ENCODE measurements around the gene FBXO28. TPM values are rescaled to one million over a fixed set of nuclear protein-coding genes. Genes with fewer than 3 reads are reported as not detected.

The FBXO28 gene
- total RNA-seq, 2 experiments from 2014 or later: 28.6 to 29.1 TPM

DNA sequence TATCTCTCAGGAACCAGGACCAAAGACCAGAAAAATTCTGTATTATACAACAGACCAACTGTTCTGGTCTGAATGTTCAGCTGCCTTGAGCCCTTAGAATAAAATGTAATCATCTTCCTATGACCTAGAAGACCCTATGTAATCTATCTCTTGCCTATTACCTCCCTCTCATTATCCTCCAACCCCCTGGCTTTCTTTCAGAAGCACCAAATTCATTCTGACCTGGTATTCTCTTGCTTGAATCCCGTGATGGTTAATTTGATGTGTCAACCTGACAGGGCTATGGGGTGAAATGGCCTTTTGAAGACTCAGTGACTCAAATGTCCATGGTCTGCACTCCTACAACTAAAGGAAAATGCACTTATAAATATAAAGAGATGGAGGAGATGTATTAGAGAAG, 21.8 kb upstream of the FBXO28 start:
- CTCF ChIA-PET: no interaction called here
- POLR2A ChIA-PET: no interaction called here

DNA sequence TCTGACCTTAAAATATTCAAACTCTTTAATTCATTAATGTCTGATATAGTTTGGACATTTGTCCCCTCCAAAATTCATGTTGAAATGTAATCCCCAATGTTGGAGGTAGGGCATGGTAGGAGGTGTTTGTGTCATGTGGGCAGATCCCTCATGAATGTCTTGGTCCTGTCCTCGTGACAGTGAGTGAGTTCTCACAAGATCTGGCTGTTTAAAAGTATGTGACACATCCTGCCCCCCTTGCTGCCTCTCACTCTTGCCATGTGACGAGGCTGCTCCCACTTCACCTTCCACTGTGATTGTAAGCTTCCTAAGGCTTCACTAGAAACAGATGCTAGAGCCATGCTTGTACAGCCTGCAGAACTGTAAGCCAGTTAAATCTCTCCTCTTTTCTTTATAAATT, 21.3 kb upstream of the FBXO28 start:
- CTCF ChIA-PET: no interaction called here
- POLR2A ChIA-PET: no interaction called here

DNA sequence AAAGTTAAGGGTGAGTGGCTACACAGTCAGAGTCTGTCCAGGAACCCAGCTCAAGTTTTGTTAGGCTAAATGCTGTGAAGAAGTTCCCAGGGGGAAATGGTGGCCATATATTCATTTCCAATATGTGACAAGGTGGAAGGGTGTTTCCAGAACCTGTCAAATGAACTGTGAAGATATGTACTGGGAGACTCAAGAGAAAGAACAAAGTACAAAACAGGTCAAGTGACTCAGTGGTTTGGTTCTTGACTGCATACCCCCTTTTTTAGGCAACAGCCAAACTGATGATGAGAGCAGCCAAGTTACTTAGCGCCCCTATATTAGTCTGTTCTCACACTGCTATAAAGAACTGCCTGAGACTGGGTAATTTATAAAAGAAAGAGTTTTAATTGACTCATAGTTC, 18.6 kb upstream of the FBXO28 start:
- CTCF ChIA-PET: no interaction called here

DNA sequence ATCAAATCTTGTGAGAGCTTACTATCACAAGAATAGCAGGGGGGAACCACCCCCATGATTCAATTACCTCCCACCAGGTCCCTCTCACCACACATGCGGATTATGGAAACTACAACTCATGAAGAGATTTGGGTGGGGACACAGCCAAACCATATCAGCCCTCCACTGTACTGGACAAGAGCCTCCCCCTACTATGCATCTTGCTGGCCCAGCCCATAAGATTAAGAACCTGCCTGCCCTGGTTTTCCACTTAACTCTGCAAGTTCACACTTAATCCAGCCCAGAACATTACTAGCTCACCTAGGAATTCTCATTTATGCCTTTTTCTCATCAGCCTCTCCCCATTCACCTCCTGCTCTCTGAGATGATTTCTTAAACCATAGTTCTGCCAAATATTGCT, 18.0 kb upstream of the FBXO28 start:
- POLR2A ChIA-PET: no interaction called here
- CTCF ChIA-PET: no interaction called here

More for the DNA sequence above, 18.6 kb upstream of the FBXO28 start:
- POLR2A ChIA-PET: no interaction called here

DNA sequence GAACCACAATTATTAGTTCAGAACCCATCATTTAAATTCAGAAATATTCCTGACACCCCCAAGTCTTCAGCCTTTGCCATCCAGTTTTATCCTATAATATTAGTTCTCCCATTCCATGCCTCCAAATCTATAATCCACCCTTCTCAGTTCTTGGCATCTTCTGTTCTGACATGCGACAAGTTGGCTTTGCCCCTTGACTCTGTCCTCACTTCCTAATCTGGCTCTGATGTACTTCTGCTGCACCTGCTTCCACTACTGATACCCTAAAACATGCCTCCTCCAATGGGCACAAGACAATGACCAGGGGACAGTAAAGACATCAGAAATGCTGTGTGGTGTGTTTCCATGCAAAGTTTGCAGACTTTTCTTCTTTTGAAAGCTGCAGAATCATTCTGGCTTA, 17.1 kb upstream of the FBXO28 start:
- ChIA-PET POLR2A (no interaction called here), CTCF (no interaction called here)

DNA sequence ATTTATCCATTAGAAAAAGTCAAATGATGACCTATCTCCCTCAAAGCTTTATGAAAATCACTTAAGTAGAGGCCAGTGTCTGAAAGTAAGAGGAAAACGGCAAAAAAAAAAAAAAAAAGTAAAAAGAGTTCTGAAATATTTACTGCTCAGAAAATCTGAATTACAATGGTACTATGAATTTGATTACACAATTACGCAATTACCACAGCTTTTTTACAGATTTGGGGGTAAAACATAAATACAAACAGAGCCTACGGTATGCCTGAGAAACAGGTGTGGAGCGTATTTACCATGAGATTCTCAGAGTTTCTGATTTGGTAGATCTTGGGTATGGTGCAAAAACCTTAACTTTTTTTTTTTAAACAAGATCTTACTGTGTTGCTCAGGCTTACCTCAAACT, 15.9 kb upstream of the FBXO28 start:
- POLR2A ChIA-PET: interaction anchor here (0.7 kb wide), 1 partner anchor 386 kb away, joined by 3 read pairs; no protein-coding TSS in a partner anchor
- CTCF ChIA-PET: interaction anchor here (0.6 kb wide), 1 partner anchor 1512 kb away, joined by 3 read pairs; no protein-coding TSS in a partner anchor

DNA sequence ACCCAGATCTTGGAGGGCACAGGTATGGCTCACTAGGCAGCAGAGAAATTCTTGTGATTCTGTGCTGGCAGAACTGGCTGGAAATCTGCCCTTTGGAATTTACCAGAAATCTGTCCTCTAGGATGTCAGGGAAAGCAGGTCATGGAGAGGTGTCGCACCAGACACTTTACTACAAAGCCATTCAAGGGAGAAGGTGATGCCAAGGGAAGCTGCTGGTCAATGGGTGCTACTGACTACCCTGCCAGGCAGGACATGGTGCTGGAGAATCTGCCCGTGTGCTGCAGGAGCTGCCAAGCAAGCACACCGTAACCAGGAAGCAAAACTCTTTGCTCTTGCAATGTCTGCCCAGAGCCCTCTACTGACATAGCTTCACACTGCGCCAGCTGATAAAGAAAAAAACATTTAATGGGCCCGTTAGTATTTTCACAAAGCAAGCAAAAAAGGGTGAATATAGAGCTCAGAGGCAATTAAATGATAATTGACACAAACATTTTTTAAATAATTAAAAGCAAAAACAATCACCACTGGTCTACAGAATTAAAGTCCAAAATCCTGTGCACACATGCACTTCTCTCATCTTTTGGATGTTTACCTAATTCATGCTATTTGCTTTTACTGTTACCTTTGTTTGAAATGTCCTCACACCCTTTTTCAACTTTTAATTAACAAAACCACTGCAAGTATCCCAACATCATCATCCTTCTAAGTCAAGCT, 7.2 kb upstream of the FBXO28 start:
- ChIA-PET POLR2A (no interaction called here), CTCF (interaction anchor here (1.2 kb wide), 1 partner anchor 294 kb away, joined by 3 read pairs; no protein-coding TSS in a partner anchor)

DNA sequence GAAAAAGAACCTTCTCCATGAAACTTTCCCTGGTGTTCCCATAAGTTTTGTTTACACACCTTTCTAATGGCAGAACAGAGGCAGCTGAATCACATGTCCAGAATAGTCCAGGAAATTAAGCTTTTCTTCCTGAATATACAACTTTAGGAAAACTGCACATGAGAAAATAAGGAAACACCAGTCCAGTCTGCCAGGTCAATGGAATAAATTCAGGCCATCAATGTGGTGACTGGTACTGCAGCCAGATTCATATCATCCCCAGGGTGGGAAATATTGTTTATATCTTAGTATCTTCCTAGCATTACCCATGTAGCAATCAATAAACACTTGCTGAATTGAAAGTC, 6.7 kb upstream of the FBXO28 start:
- CTCF ChIA-PET: interaction anchor here (1.2 kb wide), 1 partner anchor 295 kb away, joined by 3 read pairs; no protein-coding TSS in a partner anchor
- POLR2A ChIA-PET: no interaction called here

DNA sequence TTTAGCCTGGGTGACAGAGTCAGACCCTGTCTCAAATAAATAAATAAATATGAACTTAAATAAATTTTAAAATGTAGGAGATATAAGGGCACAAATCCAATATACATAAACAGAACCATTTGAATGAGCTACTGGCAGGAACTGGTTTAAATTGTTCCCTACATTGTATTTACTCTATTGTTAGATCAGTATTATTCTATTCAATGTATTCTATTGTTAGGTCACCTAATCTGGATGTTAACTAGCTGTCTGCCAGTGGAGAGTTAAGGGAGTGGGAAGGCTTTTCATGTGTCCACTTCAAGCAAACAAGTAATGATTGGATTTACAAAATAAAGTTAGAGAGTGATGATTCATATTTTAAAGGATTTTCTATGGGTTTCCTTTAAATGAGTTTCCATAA, 4.9 kb upstream of the FBXO28 start:
- CTCF ChIA-PET: no interaction called here

DNA sequence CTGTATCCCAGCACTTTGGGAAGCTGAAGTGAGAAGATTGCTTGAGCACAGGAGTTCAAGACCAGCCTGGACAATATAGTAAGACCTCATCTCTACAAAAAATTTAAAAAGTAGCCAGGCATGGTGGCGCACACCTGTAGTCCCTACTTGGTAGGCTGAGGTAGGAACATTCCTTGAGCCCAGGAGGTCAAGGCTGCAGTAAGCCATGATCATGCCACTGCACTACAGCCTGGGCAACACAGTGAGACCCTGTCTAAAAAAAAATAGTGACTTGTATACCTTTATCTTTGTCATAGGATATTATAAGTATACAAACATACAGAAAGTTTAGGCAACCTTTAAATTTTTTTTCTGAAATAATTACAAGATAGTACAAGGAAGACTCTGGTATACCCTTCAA, 3.9 kb upstream of the FBXO28 start:
- POLR2A ChIA-PET: no interaction called here
- CTCF ChIA-PET: no interaction called here

More for the DNA sequence above, 4.9 kb upstream of the FBXO28 start:
- POLR2A ChIA-PET: no interaction called here

DNA sequence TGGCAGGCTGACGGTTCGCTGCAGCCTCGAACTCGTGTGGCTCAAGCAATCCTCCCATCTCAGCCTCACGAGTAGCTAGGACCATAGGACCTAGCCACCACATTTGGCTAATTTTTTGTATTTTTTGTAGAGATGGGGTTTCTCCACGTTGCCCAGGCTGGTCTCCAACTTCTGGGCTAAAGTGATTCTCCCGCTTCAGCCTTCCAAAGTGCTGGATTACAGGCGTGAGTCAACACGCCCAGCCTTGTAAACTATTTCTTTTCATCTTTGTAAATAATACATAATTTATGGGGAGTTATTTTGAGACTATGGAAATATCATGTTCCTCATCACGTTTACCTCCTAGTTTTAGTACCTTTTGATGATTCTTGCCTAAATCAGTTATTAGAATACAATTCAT, 906 bp upstream of the FBXO28 start:
- POLR2A ChIA-PET: no interaction called here
- CTCF ChIA-PET: no interaction called here

DNA sequence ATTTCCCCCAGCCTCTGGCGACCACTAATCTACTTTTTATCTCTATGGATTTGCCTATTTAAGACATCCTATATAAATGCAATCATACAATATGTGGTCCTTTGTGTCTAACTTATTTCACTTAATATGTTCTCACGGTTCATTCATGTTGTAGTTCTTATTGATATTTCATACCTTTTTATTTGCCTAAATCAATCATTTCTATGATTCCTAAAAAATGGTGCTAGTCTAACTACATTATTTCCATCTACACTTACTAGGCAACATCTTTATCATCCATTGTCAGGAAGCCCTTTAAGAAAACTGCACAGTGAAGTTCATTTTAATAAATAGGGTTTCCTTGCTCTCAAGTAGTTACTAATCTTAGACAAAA, 380 bp upstream of the FBXO28 start:
- ChIA-PET CTCF (no interaction called here), POLR2A (no interaction called here)

DNA sequence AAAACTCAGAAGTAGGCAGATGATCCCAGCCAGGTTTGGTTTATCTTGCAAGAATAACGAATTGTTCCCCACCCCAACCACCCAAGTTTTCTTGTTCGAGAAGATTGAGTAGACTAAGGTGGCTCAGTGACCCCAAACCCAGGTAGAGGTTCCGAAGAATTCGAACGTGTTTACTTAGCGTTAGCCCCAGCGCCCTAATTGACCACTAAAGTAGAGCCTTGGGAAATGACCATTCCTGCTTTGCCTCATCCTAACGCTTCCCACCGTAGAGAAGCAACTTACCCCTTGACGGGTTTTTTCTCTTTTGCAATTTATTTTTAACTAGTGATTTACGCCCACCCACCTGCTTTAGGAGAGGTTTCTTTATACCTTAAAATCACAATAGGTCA, 870 bp downstream of the FBXO28 start:
- ChIA-PET POLR2A (interaction anchor here (0.7 kb wide), 1 partner anchor 219 kb away, joined by 4 read pairs; no protein-coding TSS in a partner anchor), CTCF (no interaction called here)

DNA sequence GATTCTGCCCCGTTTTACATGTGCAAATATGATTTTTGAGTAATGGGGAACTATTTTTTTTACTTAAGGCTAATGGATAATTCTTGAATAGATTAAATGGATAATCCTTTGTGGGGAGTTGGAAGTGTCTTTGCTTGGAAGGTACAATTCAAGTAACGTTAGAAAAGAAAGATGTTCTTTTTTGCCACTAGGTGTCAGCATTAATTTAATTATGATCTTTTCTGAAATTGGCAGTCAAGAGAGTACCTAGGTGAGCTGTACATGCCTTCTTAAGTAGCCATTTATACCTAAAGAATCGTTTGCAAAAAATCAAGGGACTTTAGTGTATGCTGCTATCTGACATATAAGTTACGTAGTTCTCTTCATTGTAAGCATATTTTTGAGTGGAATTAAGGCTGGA, 2.2 kb downstream of the FBXO28 start:
- ChIA-PET CTCF (interaction anchor here (0.7 to 1.0 kb wide), 4 partner anchors 9 to 190 kb away, joined by 3 to 4 read pairs (median 4); partner anchors contain the start of gene DEGS1), POLR2A (no interaction called here)

DNA sequence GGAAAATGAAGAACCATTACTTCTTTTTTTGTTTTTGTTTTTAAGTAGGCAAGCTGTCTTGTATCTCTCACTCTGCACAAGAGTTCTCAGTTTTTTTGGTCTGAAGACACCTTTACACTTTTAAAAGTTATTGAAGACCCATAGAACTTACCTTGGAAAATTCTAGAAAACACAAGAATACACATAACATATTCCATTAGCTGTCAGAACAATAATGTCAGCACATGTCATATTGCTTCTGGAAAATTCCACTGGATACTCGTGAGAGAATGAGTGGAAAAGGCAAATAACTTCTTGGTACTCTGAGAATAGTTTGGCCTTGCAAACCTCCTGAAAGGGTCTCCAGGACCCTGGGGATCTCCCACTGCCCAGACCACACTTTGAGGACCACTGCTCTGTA, 4.8 kb downstream of the FBXO28 start:
- ChIA-PET POLR2A (interaction anchor here (0.6 kb wide), 1 partner anchor 250 kb away, joined by 3 read pairs; no protein-coding TSS in a partner anchor), CTCF (interaction anchor here (0.6 kb wide), 1 partner anchor 57 kb away, joined by 3 read pairs; no protein-coding TSS in a partner anchor)

DNA sequence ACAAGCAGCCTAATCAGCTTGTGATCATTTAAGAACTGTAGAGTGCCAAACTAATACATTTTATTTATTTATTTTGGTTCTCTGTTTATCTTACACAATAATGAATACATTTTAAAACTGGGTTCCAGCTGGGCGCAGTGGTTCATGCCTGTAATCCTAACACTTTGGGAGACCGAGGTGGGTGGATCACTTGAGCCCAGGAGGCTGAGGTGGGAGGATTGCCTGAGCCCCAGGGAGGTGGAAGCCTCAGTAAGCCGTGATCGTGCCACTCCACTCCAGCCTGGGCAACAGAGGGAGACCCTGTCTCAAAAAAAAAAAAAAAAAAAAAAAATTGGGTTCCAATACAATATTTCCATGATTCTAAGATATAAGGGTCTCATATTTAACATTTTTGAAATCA, 9.2 kb downstream of the FBXO28 start:
- ChIA-PET POLR2A (no interaction called here), CTCF (interaction anchor here (0.7 kb wide), 1 partner anchor 52 kb away, joined by 3 read pairs; no protein-coding TSS in a partner anchor)

DNA sequence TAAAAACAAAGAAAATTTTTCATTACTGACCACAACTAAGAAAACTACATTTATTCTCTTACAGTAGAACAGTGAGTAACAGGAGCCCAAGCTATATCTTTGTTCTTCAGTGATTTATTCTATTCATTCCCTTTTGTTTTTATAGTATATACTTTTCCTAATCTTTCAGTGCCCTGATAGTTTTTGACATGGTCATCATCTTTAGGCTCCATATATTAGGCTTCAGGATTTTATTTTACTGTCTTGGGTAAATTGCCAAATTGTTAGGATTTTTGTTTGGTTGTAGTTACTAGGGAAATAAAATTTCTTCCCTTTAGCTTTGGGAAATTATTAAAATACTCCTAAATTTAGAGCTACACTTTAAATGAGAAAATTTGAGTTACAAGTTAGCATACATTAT, 10.3 kb downstream of the FBXO28 start:
- ChIA-PET POLR2A (no interaction called here), CTCF (no interaction called here)

DNA sequence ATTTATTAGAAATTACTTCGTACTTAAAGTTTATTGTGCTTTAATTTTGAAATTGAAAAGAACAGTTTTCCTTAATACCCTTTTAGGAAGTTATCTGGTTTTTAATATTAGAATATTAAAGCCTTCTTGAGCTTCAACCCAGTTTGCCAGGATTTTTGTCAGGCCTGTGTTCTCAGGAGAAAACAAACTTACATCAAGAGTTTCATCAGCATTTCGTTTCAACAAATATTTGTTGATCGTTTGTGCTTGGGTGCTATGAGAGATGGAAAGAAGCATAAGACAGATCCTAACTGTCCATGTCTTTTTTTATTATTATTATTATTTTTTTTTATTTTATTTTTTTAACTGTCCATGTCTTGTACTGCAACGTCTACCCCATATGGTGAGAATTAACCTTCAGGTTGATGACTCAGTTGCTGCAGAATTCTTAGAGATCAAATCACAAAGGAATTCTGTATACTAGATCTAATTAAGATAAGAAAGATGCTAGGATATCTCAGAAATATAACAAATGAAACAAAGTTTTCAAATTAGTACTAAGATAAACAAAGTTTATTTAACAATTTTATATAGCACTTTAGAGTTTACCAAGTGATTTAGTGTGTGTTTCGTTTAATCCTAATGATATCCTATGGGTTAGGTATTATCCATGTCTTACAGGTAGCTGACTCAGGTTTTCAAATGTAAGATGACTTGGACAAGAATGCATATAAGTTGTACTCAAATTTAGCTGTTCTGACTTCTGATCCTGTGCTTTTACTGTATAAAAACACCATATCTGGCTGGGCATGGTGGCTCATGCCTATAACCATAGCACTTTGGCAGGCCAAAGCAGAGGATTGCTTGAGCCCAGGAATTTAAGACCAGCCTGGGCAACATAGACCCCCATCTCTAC, 14.3 kb downstream of the FBXO28 start:
- CTCF ChIA-PET: interaction anchor here (0.9 kb wide), 1 partner anchor 14 kb away, joined by 3 read pairs; no protein-coding TSS in a partner anchor
- POLR2A ChIA-PET: no interaction called here

DNA sequence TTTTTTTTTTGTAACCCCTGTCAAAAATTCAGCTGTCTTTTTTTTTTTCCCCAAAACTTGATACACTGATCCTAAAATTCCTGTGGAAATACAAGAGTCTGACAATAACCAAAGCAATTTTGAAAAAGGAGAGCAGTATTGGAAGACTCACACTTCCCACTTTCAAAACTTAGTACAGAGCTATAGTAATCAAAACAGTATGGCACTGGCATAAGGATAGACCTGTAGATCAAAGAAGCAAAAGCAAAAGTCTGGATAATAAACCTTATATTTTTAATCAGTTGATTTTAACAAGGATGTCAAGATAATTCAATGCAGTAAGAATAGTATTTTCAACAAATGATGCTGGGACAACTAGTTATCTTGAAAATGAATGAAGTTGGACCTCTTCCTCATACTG, 17.3 kb downstream of the FBXO28 start:
- POLR2A ChIA-PET: no interaction called here
- CTCF ChIA-PET: no interaction called here

DNA sequence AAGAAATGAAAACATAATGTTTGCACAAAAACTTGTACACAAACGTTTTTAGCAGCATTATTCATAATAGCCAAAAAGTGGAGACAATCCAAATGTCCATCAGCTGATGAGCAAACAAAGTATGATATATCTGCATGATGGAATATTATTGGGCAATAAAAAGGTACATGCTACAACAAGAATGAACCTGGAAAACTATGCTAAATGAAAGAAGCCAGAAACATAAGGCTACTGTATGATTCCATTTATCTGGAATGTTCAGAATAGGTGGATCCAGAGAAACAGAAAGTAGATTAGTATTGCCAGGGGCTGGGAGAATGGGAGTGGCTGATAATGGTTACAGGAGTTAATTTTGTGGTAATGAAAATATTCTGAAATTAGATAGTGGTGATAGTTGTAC, 19.0 kb downstream of the FBXO28 start:
- POLR2A ChIA-PET: no interaction called here
- CTCF ChIA-PET: no interaction called here

DNA sequence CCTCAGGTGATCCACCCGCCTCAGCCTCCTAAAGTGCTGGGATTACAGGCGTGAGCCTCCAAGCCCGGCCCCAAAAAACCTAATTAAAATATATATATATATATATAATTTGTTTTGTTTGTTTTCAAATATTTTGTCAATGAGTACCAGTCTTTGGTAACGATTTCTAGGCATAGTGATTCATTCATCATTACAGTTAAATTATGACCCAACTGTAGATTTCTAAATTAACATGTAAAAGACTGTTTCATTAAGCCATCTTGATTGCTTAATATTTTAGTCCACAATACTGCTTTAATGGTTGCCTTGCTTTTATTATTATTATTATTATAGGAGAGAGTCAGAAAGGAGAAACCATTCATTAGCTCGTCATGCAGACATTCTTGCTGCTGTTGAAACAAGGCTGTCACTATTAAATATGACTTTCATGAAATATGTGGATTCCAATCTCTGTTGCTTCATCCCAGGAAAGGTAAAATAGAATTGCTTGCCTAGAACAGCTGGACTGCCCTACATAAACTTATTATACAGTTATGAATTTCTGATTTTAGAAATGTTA, 19.9 kb downstream of the FBXO28 start:
- ChIA-PET POLR2A (no interaction called here), CTCF (no interaction called here)

Data from activated CD8-positive, alpha-beta memory T cell treated with anti-CD3 and anti-CD28 coated beads for 36 hours (primary cell).